HL-60 (cell line): Measurements from ENCODE around the gene SLC7A10.

Source experiments
- DNase-seq, 2 experiments: peaks; one replicate each; pipeline ENCODE4 v3.0.0-alpha.2; 2010 to 2020; ENCODE audit warnings: low read depth in 1 of 2, low spot score in 1 of 2
- H3K27ac ChIP-seq: fragments of 250-450 bp; sonication (Bioruptor Pico); replicated peaks from 2 replicates; pipeline ENCODE4 v1.5.1; 2020; ENCODE audit warnings: mild to moderate bottlenecking, moderate library complexity
- H3K27me3 ChIP-seq: fragments of 250-450 bp; sonication (Bioruptor Pico); 2 replicates; pipeline ENCODE4 v1.5.1; 2021; ENCODE audit warnings: mild to moderate bottlenecking, moderate library complexity; ENCODE audit not compliant: insufficient read depth, poor library complexity, severe bottlenecking
- H3K4me3 ChIP-seq: replicated peaks from 2 replicates; pipeline ENCODE4 v1.5.1; 2011; ENCODE audit warnings: mild to moderate bottlenecking, control low read depth, low read length; ENCODE audit not compliant: insufficient read depth
- GABPA ChIP-seq: IDR thresholded peaks from 2 replicates; pipeline ENCODE4 v1.6.1; 2012; ENCODE audit warnings: low read depth
- POLR2AphosphoS5 ChIP-seq: IDR thresholded peaks from 2 replicates; pipeline ENCODE4 v1.6.1; 2012; ENCODE audit warnings: low read depth
- SPI1 ChIP-seq: IDR thresholded peaks from 2 replicates; pipeline ENCODE4 v1.6.1; 2012; ENCODE audit warnings: low read depth, mild to moderate bottlenecking, borderline replicate concordance
- long read RNA-seq: library from polyadenylated mRNA; unstranded; transcript quantifications from one replicate; pipeline ENCODE4 v2.0.0, GENCODE V29; 2020
- TF ChIP-seq, protein P1 (sequence below): IDR thresholded peaks from 2 replicates; pipeline ENCODE4 v1.6.1; 2012; ENCODE audit warnings: low read depth; ENCODE audit not compliant: insufficient replicate concordance
- TF ChIP-seq, protein P2 (sequence below): IDR thresholded peaks from one replicate; pipeline ENCODE4 v1.5.1; 2011; ENCODE audit warnings: low read length, control low read depth, inconsistent platforms; ENCODE audit not compliant: insufficient read depth

Gene SLC7A10
- long read RNA-seq = 0 reads

DNA sequence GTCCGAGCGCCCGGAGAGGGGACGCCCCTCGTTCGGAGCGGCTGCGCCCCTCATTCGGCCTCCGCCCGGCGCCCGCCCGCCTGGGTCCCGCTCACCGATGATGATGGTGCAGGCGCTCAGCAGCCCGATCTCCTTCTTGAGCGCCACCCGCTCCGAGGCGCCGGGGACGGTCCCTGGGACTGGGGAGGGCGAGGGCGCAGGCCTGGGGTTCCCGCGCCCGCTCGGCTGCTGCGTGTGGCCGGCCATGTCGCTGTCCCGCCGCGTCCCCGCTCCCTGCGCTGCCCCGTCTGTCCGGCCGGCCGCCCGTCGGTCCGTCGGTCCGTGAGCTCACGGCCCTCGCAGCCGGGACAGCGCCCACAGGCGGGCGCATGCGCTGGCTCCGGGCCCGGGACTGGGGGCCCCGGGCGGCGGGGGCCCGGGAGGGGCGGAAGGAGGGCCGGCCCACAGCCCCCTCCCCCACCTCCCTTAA, at the start of gene SLC7A10:
TSS of gene SLC7A10 (minus strand) at position 393 of the 469 bp plus-strand sequence. CDS start at position 246, 147 bp downstream.
- no peak for DNase-seq
- H3K27me3 ChIP-seq = peaks cover 16% of the 10 kb centered on the region
- no peak within 1 kb of the TSS for H3K27ac ChIP-seq
- no peak for TF ChIP-seq SPI1
- no peak for TF ChIP-seq GABPA
- TF ChIP-seq, protein P1, sequence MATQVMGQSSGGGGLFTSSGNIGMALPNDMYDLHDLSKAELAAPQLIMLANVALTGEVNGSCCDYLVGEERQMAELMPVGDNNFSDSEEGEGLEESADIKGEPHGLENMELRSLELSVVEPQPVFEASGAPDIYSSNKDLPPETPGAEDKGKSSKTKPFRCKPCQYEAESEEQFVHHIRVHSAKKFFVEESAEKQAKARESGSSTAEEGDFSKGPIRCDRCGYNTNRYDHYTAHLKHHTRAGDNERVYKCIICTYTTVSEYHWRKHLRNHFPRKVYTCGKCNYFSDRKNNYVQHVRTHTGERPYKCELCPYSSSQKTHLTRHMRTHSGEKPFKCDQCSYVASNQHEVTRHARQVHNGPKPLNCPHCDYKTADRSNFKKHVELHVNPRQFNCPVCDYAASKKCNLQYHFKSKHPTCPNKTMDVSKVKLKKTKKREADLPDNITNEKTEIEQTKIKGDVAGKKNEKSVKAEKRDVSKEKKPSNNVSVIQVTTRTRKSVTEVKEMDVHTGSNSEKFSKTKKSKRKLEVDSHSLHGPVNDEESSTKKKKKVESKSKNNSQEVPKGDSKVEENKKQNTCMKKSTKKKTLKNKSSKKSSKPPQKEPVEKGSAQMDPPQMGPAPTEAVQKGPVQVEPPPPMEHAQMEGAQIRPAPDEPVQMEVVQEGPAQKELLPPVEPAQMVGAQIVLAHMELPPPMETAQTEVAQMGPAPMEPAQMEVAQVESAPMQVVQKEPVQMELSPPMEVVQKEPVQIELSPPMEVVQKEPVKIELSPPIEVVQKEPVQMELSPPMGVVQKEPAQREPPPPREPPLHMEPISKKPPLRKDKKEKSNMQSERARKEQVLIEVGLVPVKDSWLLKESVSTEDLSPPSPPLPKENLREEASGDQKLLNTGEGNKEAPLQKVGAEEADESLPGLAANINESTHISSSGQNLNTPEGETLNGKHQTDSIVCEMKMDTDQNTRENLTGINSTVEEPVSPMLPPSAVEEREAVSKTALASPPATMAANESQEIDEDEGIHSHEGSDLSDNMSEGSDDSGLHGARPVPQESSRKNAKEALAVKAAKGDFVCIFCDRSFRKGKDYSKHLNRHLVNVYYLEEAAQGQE = no peak
- TF ChIP-seq POLR2AphosphoS5 = no peak
- TF ChIP-seq, protein P2, sequence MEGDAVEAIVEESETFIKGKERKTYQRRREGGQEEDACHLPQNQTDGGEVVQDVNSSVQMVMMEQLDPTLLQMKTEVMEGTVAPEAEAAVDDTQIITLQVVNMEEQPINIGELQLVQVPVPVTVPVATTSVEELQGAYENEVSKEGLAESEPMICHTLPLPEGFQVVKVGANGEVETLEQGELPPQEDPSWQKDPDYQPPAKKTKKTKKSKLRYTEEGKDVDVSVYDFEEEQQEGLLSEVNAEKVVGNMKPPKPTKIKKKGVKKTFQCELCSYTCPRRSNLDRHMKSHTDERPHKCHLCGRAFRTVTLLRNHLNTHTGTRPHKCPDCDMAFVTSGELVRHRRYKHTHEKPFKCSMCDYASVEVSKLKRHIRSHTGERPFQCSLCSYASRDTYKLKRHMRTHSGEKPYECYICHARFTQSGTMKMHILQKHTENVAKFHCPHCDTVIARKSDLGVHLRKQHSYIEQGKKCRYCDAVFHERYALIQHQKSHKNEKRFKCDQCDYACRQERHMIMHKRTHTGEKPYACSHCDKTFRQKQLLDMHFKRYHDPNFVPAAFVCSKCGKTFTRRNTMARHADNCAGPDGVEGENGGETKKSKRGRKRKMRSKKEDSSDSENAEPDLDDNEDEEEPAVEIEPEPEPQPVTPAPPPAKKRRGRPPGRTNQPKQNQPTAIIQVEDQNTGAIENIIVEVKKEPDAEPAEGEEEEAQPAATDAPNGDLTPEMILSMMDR = no peak
- no peak within 1 kb of the TSS for H3K4me3 ChIP-seq

DNA sequence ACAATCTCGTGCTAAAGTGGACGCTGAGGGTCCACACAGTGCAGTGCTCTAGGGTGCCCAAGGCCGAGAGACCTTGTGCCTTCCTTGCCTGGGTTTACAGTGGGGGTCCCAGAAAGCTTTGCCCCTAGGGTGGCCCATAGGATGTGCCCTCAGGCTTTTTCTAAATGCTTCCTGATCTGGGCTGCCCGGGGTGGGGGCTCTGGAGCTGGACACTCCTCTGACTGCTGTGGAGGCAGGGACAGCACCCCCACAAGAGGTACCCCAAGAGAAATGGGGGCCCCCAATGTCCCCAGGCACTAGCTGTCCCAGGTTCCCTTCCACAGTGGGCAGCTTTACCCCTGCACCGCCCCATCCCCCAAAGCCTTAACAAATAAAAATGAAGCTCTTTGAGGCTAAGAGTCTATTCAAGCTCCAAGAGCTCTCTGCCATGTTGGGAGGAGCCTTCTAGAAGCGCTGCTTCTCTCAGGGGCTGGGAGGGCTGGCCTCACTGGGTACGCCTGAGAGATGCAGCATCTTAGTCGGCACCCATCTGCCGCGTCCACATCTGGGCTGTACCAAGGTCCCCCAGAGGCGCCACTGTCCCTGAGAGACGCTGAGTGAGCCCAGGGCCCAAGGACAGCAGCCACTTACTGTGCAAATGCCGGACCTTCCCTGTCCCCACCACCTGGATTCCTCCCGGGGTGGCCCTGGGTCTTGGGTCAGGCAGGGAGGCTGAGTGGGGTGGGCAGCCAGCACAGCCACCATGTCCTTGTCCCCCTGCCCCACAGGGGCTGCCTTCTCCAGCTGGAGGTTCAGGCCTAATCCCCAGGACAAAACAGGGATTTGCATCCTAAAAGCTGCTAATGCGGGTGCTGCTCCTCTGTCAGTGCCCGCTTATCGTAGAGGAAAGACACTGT, 49.3 kb upstream of the SLC7A10 start:
- Histone ChIP-seq H3K27ac (peak overlapping the region; percentile 88), H3K4me3 (no peak overlapping the region), H3K27me3 (no peaks in the 10 kb centered on the region)
- DNase-seq = no peak
- TF ChIP-seq, protein P2 = no peak
- TF ChIP-seq, protein P1 = no peak
- TF ChIP-seq SPI1 (no peak), GABPA (no peak), POLR2AphosphoS5 (no peak)

DNA sequence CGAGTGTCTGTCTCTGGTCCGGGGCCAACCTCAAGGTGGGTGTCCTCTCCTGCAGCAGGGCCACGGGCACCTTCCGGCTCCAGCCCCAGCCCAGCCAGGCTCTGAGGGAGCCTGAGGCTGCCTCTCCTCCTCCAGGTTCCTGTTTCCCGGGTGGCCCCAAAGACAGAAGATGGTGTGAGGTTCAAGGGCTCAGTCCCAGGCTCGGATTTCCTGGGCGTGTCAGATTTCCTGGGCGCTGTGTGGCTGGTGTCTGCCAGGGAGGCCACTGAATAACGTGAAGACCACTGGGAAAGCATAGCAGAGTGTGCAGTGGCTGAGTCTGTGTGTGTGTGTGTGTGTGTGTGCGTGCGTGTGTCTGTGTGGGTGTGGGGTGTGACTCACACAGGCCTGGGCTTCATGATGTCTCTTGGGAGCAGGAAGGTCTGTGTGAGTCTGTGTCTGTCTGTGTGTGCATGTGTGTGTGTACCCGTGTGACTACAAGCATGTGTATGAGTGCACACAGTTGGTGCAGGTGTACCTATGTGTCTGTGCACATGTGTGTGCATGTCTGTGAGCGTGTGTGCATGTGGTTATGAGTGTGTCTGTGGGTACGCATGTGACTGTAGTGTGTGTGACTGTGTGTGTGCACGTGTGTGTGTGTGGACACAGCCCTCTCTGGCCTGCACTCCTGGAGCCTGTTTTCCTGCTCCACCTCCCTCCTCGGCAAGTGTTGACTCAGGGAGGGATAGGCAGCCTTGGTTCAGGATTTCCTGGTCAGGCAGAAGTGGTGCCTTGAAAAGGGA, 48.4 kb upstream of the SLC7A10 start:
- H3K27me3 ChIP-seq = no peaks in the 10 kb centered on the region
- peak overlapping the region; percentile 88 for H3K27ac ChIP-seq
- 0 out of 2 replicates have a peak overlapping the region, but pooled peaks have one; percentile 17 for H3K4me3 ChIP-seq
- peak; percentile 91 to 94 for DNase-seq
- TF ChIP-seq, protein P1 = no peak
- TF ChIP-seq, protein P2 = no peak
- peak; percentile 79; the same call in 1 of the 2 replicates for TF ChIP-seq POLR2AphosphoS5
- peak; percentile 44; the same call in 1 of the 2 replicates for TF ChIP-seq SPI1
- no peak for TF ChIP-seq GABPA
